Activated CD8-positive, alpha-beta memory T cell treated with anti-CD3 and anti-CD28 coated beads, Interleukin-2, amount 50 U/mL, for 24 hours (primary cell): Measurements from ENCODE around the gene KCNIP1.

Experiments used
- DNase-seq: peaks from one replicate; pipeline ENCODE4 v3.0.0-alpha.2; 2020; ENCODE audit errors: extremely low read depth

KCNIP1 gene

GRCh38 chr5:170508660-170509347 lies 5.0 kb downstream of the KCNIP1 start:
- no peak for DNase-seq

DNA sequence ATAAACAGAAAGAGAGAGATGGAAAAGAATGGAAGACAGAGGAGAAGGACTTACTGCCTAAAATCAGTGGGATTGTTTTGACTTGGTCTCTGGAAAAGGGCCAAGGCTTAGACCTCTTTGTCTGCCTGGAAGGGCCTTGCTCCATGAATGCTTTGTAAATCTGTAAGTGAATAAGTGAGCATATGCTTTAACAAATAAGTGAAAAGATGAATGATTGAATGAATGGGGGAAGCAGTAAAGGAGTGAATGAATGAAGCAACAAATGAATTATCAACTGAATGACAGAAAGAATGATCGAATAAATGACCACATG lies 5.5 kb downstream of the KCNIP1 start:
- no peak for DNase-seq

- no peak for DNase-seq
Observed at GRCh38 chr5:170510126-170510525, 6.3 kb downstream of the KCNIP1 start.

GRCh38 chr5:170510559-170510958 lies 6.7 kb downstream of the KCNIP1 start:
- no peak for DNase-seq

- no peak for DNase-seq
Observed at GRCh38 chr5:170511551-170512258, 7.9 kb downstream of the KCNIP1 start.

DNA sequence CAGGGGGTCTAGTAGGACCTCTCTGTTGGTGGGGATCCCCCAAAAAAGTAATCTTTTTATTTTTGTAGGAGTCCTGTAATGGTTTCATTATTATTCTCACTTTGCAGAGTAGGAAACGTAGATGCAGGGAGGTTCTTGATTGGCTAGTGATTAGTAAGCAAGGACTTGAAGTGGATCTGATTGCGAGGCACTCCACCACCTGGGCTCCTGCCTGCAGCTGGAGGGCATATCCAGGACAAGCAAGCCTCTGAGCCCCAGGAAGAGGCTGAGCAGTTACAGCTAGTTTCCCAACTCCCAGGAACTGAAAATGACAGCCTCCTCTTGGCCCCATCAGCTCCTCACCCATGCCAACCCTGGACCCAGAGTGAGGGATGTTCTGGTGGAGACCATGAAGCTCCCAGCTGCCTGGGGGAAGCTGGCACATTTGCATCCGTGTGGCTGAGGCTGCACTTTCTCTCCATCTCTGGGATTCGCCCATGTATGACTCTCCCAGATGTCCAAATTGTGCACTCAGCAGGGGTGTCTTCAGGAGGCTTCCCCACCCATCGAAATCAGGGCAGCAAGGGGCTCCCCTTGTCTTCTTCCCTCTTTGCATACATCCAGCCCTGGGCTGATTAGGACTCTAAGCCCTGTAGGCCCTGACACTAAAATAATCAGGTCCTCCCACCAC lies 10.2 kb downstream of the KCNIP1 start:
- no peak for DNase-seq

DNA sequence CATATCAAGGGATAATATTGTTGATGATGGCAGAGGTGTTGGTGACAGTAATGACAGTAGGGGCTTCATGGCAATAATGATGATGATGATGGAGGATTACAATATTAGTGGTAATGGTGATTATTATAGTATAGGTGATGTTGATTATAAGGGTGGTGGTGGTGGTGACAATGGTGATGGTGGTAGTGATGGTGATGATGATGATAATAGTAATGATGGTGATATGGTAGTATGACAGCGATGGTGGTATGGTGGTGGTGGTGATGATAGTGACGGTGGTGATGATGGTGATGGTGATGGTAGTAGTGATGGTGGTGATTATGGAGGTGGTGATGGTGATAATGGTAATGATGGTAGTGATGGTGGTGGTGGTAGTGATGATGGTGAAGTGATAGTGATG lies 13.6 kb downstream of the KCNIP1 start:
- DNase-seq, result no peak

DNA sequence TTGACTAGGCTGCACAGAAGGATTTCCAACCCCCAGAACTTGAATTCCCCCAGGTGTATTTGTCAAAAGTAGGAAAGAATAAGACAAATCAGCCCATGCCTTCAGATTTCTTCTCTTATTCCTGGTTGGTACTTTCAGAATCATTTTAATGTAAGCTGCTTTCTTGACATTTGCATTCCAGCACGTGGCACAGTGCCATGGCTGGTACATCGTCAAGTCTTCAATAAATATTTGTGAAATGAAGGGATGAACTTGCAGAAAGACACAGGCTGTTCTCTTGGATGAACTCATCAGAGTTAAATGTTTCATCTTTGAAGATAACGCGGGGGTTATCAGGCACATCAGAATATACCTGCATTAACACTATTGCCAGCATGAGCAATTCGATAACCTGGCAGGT lies 14.5 kb downstream of the KCNIP1 start:
- DNase-seq, result no peak

DNA sequence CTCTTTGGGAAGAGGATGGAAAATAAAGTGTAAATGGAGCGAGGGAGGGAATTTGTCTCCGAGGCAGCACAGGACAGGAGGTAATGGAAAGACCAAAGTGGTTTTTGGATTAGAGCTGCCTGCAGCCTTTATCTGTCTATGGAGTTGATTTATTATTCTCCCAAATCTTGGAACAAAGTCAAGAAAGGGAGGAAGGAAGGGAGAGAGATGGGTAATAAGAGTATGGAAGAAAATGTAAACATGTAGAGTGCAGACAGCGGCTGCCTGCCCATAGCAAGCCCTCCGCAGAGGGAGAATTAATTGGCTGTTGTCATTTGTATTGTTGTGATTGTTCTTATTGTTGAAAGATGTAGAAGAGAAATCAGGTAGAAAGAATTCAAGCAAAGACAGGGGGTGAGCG lies 15.7 kb downstream of the KCNIP1 start:
- no peak for DNase-seq

- DNase-seq, result no peak
Observed at GRCh38 chr5:170520372-170520771, 16.6 kb downstream of the KCNIP1 start.

- DNase-seq, result no peak
Observed at GRCh38 chr5:170522211-170523141, 18.7 kb downstream of the KCNIP1 start.

GRCh38 chr5:170523142-170523551 lies 19.3 kb downstream of the KCNIP1 start:
- no peak for DNase-seq

DNA sequence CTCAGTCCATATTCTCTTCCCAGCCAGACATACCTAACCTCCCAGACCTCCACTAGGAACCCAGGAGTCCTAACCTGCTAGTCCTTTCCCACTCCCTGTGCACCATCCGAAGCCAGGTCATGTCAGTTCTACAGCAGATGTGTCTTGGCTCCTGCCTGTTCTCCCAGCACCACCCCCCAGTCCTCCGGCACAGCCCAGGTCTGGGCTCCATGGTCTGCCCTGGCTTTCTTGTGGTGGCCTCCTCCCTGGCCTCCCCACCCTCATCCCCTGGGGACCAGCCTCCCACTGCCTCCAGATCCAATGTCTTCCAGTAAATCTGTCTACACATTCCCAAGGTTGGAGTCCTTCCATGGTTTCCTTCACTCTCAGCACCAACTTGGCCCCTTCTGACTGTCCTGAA lies 20.0 kb downstream of the KCNIP1 start:
- no peak for DNase-seq

- DNase-seq, result no peak
Observed at GRCh38 chr5:170524576-170524975, 20.8 kb downstream of the KCNIP1 start.

GRCh38 chr5:170525470-170526211 lies 21.8 kb downstream of the KCNIP1 start:
- DNase-seq, result no peak

DNA sequence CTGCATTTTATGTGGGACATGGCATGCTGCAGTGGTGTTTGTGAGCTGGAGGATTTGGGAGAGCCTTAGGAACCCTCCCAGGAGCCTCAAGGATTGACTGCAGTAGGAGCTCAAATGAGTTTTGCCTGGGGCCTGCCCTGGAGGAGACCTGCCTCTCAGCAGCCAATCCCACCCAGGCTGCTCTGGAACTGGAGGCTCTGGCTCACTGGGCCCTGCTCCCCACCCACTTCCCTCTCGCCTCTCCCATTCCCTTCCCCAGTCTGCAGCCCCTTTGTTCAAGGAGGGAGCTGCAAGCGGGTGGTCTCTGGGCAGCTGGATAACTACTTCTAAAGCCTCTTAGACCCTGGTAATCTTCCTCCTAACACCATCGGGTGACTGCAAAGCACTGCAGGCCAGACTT lies 24.2 kb downstream of the KCNIP1 start:
- no peak for DNase-seq

DNA sequence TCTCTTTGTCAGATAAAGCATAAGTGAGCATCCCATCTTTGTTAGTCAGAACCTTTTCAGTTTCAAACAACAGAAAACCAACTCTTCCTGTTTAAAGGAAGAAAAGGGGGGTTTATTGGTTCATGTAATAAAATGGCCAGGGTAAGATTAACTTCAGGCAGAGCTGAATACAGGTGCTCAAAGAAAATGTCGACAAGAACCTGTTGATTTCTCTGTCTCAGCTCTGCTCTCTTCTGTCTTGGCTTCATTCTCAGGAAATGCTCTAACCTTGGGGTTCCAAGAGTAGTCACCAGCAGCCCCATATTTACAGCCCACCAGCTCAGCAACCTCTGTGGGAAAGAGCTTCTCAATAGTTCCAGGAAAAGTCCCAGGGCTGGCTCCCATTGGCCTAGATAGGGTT lies 25.2 kb downstream of the KCNIP1 start:
- no peak for DNase-seq

- DNase-seq, result no peak
Observed at GRCh38 chr5:170532935-170533334, 29.1 kb downstream of the KCNIP1 start.

DNA sequence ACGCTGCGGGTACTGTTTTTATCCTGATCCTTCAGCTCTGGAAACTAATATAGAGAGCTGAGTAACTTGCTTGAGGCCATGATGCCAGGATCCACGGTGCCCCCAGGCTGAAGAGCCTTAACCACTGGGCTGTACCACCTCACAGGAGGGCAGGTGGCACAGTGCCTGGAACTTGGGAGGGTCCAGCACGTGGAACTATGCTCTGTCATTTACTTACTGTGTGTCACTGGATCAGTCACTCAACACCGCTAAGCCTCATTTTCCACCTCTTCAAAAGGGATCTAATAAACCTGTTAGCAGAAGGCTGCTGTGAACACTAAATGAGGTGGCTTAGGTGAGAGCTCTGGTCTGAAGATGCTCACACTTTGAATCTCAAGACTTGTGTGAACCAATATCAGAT lies 29.6 kb downstream of the KCNIP1 start:
- no peak for DNase-seq

DNA sequence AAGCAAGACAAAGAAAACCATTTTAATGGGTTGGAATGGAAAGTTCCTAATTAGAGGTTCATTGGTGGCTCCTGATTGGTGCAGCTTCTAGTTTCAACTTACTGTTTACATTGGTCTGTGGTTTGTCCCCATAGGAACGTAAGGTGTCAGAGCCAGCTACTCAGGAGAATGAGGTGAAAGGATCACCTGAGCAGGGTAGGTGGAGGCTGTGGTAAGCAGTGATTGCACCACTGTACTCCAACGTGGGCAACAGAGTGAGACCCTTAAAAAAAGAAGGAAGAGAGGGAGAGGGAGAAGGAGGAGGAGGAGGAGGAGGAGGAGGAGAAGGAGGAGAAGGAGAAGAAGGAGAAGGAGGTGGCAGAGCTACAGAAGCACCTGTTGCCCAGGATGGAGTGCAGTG lies 30.4 kb downstream of the KCNIP1 start:
- DNase-seq, result no peak

- DNase-seq, result no peak
Observed at GRCh38 chr5:170534941-170535340, 31.1 kb downstream of the KCNIP1 start.
